VCaP (cell line): ENCODE data around the gene PTGDS.

Source experiments
- H3K27ac ChIP-seq: fragments of 450-650 bp; 2 replicates; pipeline ENCODE4 v1.5.1; 2017
- CTCF ChIP-seq: fragments of 450-650 bp; conservative IDR thresholded peaks from 2 replicates; pipeline ENCODE4 v1.5.1; 2017; ENCODE audit warnings: mild to moderate bottlenecking, moderate library complexity

The PTGDS gene

GRCh38 chr9:136972743-136973142 is 4.6 kb upstream of the PTGDS start:
- no peak overlapping the region for H3K27ac ChIP-seq
- TF ChIP-seq CTCF, result no peak

DNA sequence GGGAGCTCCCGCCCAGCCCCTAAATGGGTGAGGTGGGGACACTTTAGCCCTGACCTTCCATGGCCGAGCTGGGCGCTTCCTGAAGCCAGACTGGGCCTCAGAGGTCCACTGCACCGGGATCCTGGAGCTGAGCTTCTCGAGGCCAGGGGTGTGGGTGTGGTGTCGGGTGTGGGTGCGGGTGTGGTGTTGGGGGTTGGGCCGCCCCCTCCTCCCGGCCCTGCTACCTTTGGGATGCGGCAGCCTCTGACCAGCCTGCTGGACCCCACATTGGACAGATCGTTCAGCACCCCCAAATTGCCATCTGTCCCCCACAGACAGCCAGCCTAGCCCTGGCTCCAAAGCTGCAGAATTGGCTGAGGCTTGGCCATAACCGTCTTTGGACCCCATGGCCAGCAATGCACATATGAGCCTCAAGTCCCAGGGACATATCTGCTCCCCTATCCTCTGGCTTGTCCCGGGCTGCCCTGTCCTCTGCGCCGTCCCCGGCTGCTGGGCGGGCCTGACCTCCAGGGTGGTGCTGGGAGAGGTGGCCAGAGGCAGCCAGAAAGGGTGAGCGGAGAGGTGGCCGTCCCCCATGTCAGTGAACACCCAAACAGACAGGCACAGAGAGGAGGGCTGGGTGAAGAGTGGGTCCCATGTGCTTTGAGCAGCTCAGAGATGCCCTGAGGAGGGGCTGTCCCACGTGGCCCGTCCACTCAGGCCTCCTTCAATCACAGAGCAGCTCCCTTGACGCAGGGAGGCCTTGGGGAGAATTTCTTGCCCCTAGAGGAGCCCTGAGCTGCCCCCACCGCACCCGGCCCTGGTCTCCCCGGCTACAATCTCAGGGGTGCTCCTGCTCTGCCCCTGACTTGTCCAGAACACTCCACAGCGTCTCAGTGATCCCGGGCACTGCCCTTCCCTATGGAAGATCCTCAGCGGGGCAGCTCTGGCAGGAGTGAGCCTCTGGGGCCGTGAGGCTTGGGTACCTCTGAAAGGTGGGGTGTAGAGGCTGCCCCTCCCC is 3.4 kb upstream of the PTGDS start:
- no peak for TF ChIP-seq CTCF
- H3K27ac ChIP-seq, result no peak overlapping the region

GRCh38 chr9:136974817-136975535 is 2.3 kb upstream of the PTGDS start:
- H3K27ac ChIP-seq, result no peak overlapping the region
- TF ChIP-seq CTCF, result no peak

DNA sequence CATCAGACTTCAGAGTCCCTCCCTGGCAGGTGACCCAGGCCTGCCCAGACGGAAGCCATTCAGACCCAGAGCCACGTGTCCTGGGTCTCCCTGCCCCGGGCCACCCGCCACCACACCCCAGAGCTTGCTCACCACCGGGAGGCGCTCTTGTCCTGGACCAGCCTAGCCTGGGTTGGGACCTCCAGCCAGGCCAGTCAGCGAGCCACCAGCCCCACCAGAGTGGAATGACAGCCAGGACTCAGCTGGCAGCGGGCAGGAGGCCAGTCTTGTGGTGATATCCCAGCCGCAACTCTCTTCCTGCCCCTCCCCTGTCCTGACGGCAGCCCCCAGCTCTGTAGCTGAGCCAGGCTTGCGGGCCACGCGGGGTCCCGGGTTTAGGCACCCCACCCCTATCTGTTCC is 1.7 kb upstream of the PTGDS start:
- no peak for TF ChIP-seq CTCF
- no peak overlapping the region for H3K27ac ChIP-seq

DNA sequence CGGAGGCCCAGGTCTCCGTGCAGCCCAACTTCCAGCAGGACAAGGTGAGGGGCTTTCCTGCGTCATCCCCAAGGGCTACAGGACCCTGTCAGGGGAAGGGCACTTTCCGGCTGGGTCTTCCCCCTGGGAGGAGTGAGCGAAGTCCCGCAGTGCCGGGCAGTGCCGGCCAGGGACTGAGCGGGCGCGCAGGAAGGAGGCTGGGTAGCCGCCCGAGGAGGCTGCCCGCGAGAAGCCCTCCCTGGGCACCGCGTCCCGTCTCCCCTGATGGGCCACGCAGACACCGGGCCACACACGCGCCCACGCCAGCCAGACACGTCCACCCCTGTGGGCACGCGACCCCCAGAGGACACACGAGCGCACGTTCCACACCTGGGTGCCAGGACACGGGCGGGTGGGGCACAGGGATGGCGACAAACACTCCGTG is 357 bp downstream of the PTGDS start:
- no peak for TF ChIP-seq CTCF
- peak overlapping the region; percentile 31; the same call in 1 of the 2 replicates for H3K27ac ChIP-seq

DNA sequence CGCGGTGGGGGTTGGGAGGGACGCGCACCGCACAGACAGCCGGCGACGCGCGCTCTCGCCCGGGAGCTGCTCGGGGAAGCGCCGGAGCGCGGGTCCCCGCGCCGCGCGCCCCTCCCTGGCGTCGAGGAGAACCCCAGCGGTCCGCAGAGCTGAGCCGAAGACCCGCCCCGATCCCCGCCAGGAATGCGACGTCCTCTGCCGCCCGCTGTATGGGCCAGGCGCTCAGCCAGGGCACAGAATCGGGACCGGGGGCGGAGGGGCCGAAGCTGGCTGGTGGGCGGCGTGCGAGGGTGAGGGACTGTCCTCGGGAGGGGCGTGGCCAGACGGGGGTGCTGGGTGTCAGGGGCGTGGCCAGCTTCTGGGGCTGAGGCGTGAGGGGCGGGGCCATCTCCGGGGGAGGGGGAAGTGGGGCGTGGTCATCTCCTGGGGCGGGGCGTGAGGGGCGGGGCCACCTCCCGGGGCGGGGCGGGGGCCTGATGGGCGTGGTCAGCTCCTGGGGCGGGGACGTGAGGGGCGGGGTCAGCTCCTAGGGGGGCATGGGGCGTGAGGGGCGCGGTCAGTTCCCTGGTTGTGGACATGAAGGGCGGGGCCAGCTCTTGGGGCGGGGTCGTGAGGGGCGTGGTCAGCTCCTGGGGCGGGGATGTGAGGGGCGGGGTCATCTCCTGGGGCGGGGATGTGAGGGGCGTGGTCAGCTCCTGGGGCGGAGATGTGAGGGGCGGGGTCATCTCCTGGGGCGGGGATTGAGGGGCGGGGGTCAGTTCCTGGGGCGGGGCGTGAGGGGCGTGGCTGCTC is 965 bp downstream of the PTGDS start:
- peak overlapping the region; percentile 31; the same call in 1 of the 2 replicates for H3K27ac ChIP-seq

More for the DNA sequence above, 965 bp downstream of the PTGDS start:
- TF ChIP-seq CTCF, result no peak
